Activated T-helper 1 cell treated with anti-CD3 and anti-CD28 coated beads, Interleukin-12 subunit alpha, Interleukin-12 subunit beta, Interleukin-2, Interleukin-4 antibody, amounts not matched to agents 30 ng/mL and 10 ng/mL and 1 ng/mL, durations not matched to agents 14 hours and 24 hours and 36 hours (primary cell): Measurements from ENCODE around the gene EXOC1. TPM values are rescaled to one million over a fixed set of nuclear protein-coding genes. Genes with fewer than 3 reads are reported as not detected.

Experiments used
- DNase-seq: peaks from one replicate; pipeline ENCODE4 v3.0.0; 2021; ENCODE audit warnings: low spot score
- H3K27ac Mint-ChIP-seq: one replicate; pipeline ENCODE4 v1.8.0; 2021; ENCODE audit warnings: mild to moderate bottlenecking, mixed read lengths
- H3K27me3 Mint-ChIP-seq: one replicate; pipeline ENCODE4 v1.8.0; 2022; ENCODE audit warnings: mild to moderate bottlenecking, moderate library complexity, mixed read lengths; ENCODE audit not compliant: insufficient read depth
- H3K36me3 Mint-ChIP-seq: one replicate; pipeline ENCODE4 v1.8.0; 2021; ENCODE audit warnings: low read depth, mixed read lengths
- H3K4me1 Mint-ChIP-seq: one replicate; pipeline ENCODE4 v1.8.0; 2021; ENCODE audit warnings: low read depth, mixed read lengths
- H3K4me3 Mint-ChIP-seq: one replicate; pipeline ENCODE4 v1.8.0; 2021; ENCODE audit warnings: mild to moderate bottlenecking, moderate library complexity, mixed read lengths
- H3K9me3 Mint-ChIP-seq: one replicate; pipeline ENCODE4 v1.8.0; 2021; ENCODE audit warnings: mixed read lengths
- intact Hi-C: fragments of 100-400 bp; cut with micrococcal nuclease; formaldehyde crosslinking; loops from one replicate; pipeline ENCODE4 v1.15.1; 2024
- total RNA-seq: library from RNA; stranded (reverse); gene quantifications from 2 replicates; pipeline ENCODE4 v1.2.3, GENCODE V29; 2022

Gene EXOC1
- total RNA-seq, 1 donor from 2014 or later = 18.8 TPM

DNA sequence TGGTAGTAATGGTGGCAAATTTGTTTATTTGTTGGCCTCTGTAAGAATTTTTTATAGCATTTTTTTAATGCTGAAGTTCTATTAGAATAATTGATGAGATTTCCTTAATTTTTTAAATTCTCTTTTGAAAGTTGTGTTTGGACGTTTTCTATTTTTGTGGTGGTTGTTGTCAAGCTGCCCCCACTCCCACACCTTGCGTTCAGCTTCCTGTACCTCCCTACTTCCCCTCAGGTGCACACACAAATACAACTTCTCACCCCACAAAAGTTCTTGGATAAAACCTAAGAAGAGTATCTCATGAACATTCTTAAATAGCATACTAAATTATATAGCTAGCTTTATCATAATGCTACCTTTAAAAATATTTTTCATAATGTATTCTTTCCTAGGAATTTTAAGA, 38.7 kb downstream of the EXOC1 start:
- Mint-ChIP-seq H3K4me1 (peaks cover 9% of the 10 kb centered on the region), H3K4me3 (no peak overlapping the region), H3K27ac (no peak overlapping the region), H3K9me3 (no peaks in the 10 kb centered on the region), H3K27me3 (no peaks in the 10 kb centered on the region), H3K36me3 (peaks cover 23% of the 10 kb centered on the region)
- intact Hi-C loops = no loop called here
- DNase-seq = no peak

DNA sequence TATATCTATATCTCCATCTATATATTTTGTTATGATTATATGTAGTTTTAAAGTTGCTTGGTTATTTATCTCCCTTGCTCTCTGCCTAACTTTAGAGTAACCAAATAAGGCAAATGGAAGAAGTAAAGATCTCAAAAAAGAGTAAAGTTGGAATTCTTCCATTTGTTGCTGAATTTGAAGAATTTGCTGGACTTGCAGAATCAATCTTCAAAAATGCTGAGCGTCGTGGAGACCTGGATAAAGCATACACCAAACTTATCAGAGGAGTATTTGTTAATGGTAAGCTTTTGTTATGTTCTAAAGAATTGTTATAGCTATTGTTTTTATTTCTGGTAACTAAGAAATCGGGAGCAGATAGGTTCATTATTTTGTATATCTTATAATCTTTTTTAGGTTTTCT, 43.2 kb downstream of the EXOC1 start:
- no peak overlapping the region for H3K27ac Mint-ChIP-seq
- no peaks in the 10 kb centered on the region for H3K9me3 Mint-ChIP-seq
- no peaks in the 10 kb centered on the region for H3K27me3 Mint-ChIP-seq
- peaks cover 17% of the 10 kb centered on the region for H3K36me3 Mint-ChIP-seq
- H3K4me3 Mint-ChIP-seq = no peak overlapping the region
- DNase-seq = no peak
- intact Hi-C loops = no loop called here
- peaks cover 6% of the 10 kb centered on the region for H3K4me1 Mint-ChIP-seq

DNA sequence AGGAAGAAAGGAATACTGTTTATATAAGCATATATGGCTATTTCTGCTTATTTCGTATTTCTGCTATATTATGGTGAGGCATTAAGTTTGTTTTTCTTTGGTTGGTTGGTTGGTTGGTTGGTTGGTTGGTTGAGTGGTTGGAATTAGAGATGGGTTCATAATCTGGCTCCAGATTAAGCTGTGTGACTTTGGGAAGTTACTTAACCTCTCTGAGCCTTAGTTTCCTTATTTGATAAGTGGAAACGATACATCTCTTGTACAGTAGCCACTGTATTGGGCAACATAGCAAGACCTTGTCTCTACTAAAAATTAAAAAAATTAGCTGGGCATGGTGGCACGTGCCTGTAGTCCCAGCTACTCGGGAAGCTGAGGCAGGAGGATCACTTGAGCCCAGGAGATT, 49.2 kb downstream of the EXOC1 start:
- H3K27ac Mint-ChIP-seq = no peak overlapping the region

DNA sequence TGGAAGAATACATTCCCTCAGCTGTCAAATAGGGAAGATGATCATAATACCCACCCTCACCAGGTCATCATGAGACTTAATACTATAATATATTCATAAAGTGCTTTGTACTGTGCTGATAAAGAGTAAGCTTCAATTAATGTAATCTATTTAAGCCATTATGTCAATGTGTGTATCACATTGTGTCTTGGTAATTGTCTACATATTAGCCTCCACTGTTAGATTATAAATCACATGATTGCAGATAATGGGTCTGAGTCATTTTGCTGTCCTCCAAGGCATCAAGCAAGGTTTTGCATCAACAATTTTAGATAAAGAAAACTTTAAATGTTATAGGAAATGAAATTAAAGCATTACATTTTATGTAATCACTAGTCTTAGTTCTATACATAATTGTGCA, 50.1 kb downstream of the EXOC1 start:
- H3K27me3 Mint-ChIP-seq = no peaks in the 10 kb centered on the region
- H3K4me1 Mint-ChIP-seq = peaks cover 15% of the 10 kb centered on the region
- intact Hi-C loops = no loop called here
- H3K36me3 Mint-ChIP-seq = peaks cover 20% of the 10 kb centered on the region
- H3K4me3 Mint-ChIP-seq = no peak overlapping the region
- H3K27ac Mint-ChIP-seq = no peak overlapping the region
- no peaks in the 10 kb centered on the region for H3K9me3 Mint-ChIP-seq
- DNase-seq = no peak

More for the DNA sequence above, 49.2 kb downstream of the EXOC1 start:
- H3K9me3 Mint-ChIP-seq = no peaks in the 10 kb centered on the region
- peaks cover 20% of the 10 kb centered on the region for H3K36me3 Mint-ChIP-seq
- no peak overlapping the region for H3K4me3 Mint-ChIP-seq
- DNase-seq = no peak
- H3K27me3 Mint-ChIP-seq = no peaks in the 10 kb centered on the region
- intact Hi-C loops = no loop called here
- peaks cover 14% of the 10 kb centered on the region for H3K4me1 Mint-ChIP-seq

DNA sequence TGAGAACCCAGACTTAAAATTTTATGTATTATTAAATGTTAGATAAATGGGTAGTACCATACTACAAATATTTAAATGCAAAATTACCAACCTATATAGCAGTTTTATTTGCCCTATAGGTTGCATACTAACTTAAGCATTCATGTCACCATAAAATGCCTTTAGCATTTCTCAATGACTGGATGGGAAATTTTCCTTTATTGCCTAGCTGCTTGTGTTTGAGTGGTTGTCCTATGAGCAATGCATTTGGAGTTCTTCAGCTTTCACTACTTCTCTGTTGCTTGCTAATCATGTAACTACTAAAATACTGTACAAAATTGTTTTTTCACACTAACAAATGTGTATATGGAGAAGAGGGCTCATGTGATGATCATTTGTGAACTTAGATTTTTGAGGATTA, 51.1 kb downstream of the EXOC1 start:
- Mint-ChIP-seq H3K27ac (no peak overlapping the region), H3K27me3 (no peaks in the 10 kb centered on the region), H3K36me3 (peaks cover 20% of the 10 kb centered on the region), H3K4me1 (peaks cover 15% of the 10 kb centered on the region), H3K9me3 (no peaks in the 10 kb centered on the region), H3K4me3 (no peak overlapping the region)
- intact Hi-C loops = no loop called here
- DNase-seq = no peak

DNA sequence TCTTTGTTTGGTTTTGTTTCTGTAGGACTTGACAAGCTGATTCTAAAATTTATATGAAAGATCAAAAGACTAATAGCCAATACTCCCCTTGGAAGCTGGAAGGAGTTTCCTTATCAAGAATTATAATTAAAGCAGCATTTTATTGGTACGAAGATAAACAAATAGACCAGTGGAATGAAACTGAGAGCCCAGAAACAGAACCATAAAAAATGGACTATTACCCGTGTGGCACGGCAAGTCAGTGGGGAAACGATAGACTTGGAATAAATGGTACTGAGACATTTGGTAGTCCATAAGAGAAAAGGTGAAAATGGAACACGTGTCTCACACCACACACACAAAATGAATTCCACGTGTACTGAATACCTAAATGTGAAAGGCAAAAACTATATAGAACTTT, 52.9 kb downstream of the EXOC1 start:
- no peak overlapping the region for H3K27ac Mint-ChIP-seq
- intact Hi-C loops = loop anchor here (5.0 kb wide), 1 partner anchor 396 kb away; no protein-coding TSS in a partner anchor
- peaks cover 14% of the 10 kb centered on the region for H3K36me3 Mint-ChIP-seq

DNA sequence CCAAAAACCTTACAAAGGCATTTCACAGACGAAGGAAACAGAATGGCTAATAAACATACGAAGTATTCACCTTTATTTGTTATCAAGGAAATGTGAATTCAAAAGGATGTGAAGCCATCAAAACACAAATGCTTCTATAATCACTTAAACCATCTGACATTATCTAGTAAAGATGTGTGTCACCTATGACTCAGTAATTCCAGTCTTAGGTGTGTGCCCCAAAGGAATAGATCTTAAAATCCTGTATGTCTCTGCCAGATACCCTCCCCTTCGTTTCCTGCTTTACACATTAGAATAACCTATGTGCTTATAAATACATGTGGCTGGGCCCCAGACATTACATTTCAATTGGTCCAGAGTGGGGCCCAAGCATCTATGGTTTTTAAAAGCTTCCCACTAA, 53.5 kb downstream of the EXOC1 start:
- peak overlapping the region; percentile 21 for H3K27ac Mint-ChIP-seq
- DNase-seq = no peak
- H3K4me3 Mint-ChIP-seq = no peak overlapping the region
- H3K27me3 Mint-ChIP-seq = no peaks in the 10 kb centered on the region
- peaks cover 14% of the 10 kb centered on the region for H3K36me3 Mint-ChIP-seq
- H3K4me1 Mint-ChIP-seq = peaks cover 15% of the 10 kb centered on the region
- intact Hi-C loops = loop anchor here (1.0 to 5.0 kb wide), 2 partner anchors 41 to 395 kb away; partner anchors contain the start of gene CEP135
- H3K9me3 Mint-ChIP-seq = no peaks in the 10 kb centered on the region

More for the DNA sequence above, 52.9 kb downstream of the EXOC1 start:
- no peaks in the 10 kb centered on the region for H3K27me3 Mint-ChIP-seq
- no peak for DNase-seq
- peaks cover 15% of the 10 kb centered on the region for H3K4me1 Mint-ChIP-seq
- no peak overlapping the region for H3K4me3 Mint-ChIP-seq
- no peaks in the 10 kb centered on the region for H3K9me3 Mint-ChIP-seq

DNA sequence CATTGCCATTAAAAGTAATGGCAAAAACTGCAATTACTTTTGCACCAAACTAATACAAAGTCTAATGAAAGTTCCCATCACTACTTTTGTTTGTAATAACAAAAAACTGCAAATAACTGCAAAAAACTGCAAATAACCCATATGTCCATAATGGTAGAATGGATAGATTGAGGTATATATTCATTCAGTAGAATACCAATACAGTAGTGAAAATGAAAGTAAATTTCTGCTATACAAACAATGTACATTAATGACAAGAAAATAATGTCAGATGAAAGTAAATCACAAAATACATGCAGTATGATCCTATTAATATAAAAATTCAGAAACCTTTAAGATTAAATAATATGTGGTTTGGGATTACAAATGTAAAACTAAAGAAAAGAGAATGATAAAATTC, 54.0 kb downstream of the EXOC1 start:
- no peak overlapping the region for H3K4me3 Mint-ChIP-seq
- intact Hi-C loops = loop anchor here (1.0 to 5.0 kb wide), 2 partner anchors 41 to 395 kb away; partner anchors contain the start of gene CEP135
- no peaks in the 10 kb centered on the region for H3K9me3 Mint-ChIP-seq
- DNase-seq = no peak
- H3K27ac Mint-ChIP-seq = peak overlapping the region; percentile 25
- peaks cover 11% of the 10 kb centered on the region for H3K36me3 Mint-ChIP-seq
- H3K4me1 Mint-ChIP-seq = peaks cover 15% of the 10 kb centered on the region
- H3K27me3 Mint-ChIP-seq = no peaks in the 10 kb centered on the region

DNA sequence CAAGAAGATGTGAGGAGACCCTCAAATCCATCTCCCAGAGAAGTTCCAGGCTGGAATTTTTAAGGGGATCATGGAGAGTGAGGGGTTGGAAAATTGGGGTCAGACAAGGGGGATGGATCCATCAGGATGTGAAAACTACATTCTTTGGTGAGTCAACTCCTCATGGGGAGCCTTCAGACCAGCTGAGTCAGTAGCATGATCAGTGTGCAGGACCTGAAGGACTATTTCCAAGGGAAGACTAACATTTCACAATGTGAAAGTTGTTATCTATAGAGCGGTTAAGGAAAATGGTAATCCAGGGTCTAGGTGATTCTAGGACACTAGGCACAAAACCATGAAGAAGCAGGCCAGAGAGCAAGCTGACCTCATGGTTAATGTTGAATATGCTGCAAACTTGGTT, 56.7 kb downstream of the EXOC1 start:
- Mint-ChIP-seq H3K27me3 (peaks cover 3% of the 10 kb centered on the region), H3K4me1 (peaks cover 15% of the 10 kb centered on the region), H3K36me3 (peaks cover 5% of the 10 kb centered on the region), H3K27ac (no peak overlapping the region), H3K9me3 (peaks cover 3% of the 10 kb centered on the region), H3K4me3 (no peak overlapping the region)
- no peak for DNase-seq
- intact Hi-C loops = no loop called here

DNA sequence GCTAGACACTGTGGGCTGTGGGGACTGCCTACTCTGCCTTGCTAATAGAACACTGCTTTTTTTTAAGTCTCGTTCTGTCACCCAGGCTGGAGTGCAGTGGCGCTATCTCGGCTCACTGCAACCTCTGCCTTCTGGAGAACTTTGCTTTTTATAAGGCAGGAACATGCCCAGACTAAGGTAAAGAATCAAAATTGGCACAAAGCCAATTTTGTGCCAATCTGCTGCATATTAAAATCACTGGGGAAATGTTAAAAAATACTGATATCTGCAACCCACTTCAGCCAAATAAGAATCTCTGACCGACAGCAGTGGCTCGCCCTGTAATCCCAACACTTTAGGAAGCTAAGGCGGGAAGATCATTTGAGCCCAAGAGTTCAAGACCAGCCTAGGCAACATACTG, 58.8 kb downstream of the EXOC1 start:
- no peak for DNase-seq
- H3K4me1 Mint-ChIP-seq = peaks cover 5% of the 10 kb centered on the region
- peaks cover 3% of the 10 kb centered on the region for H3K27me3 Mint-ChIP-seq
- H3K9me3 Mint-ChIP-seq = peaks cover 3% of the 10 kb centered on the region
- no peak overlapping the region for H3K27ac Mint-ChIP-seq
- intact Hi-C loops = no loop called here
- H3K36me3 Mint-ChIP-seq = no peaks in the 10 kb centered on the region
- no peak overlapping the region for H3K4me3 Mint-ChIP-seq

DNA sequence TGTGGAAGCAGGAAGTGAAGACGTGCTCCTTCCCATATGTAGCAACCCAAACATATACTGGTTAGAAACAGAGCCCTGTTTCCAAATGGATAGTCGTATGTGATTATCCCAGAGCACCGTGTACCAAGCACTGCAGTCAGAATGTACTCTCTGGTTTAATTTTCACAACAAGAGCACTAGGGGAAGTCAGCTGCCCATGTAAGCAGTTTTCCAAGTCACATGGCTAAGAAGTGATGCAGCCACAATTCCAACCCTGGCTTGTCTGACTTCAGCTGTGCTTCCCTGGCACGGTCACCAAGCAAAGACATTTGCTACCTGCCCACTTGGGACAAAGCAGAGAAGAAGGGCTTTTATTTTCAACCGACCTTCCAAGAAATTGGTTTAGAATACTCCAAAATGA, 67.1 kb downstream of the EXOC1 start:
- H3K9me3 Mint-ChIP-seq = no peaks in the 10 kb centered on the region
- no peak overlapping the region for H3K27ac Mint-ChIP-seq
- no peaks in the 10 kb centered on the region for H3K36me3 Mint-ChIP-seq
- H3K4me3 Mint-ChIP-seq = no peak overlapping the region
- H3K27me3 Mint-ChIP-seq = no peaks in the 10 kb centered on the region
- intact Hi-C loops = no loop called here
- no peaks in the 10 kb centered on the region for H3K4me1 Mint-ChIP-seq
- no peak for DNase-seq

DNA sequence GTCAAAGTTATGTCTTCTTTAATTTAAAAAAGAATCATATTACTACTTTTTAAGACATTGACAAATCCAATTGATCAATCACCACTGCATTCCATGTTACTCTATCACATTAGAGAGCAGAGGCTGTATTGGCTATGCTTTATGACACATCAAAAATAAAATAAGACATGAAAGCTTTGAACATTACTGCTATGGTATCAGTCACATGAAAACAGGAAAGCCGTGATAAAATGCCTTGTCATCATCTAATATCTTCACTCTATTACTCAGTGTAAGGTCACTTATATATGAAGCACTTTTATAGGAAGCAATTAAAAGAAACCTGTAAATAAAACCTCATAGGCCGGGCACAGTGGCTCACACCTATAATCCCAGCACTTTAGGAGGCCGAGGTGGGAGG, 67.6 kb downstream of the EXOC1 start:
- Mint-ChIP-seq H3K4me3 (no peak overlapping the region), H3K9me3 (no peaks in the 10 kb centered on the region), H3K27me3 (no peaks in the 10 kb centered on the region), H3K36me3 (no peaks in the 10 kb centered on the region), H3K4me1 (no peaks in the 10 kb centered on the region), H3K27ac (no peak overlapping the region)
- intact Hi-C loops = no loop called here
- no peak for DNase-seq

DNA sequence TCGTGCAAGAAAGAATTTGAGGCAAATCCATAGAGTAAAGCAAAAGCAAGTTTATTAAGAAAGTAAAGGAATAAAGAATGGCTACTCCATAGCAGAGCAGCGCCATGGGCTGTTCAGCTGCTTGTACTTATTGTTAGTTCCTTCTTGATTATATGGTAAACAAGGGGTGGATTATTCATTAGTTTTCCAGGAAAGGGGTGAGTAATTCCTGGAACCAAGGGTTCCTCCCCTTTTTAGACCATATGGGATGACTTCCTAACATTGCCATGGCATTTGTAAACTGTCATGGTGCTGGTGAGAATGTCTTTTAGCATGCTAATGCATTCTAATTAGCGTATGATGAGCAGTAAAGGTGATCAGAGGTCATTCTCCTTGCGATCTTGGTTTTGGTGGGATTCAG, 71.8 kb downstream of the EXOC1 start:
- Mint-ChIP-seq H3K27ac (no peak overlapping the region), H3K36me3 (no peaks in the 10 kb centered on the region), H3K4me3 (no peak overlapping the region), H3K4me1 (no peaks in the 10 kb centered on the region), H3K9me3 (no peaks in the 10 kb centered on the region), H3K27me3 (no peaks in the 10 kb centered on the region)
- no peak for DNase-seq
- intact Hi-C loops = no loop called here

DNA sequence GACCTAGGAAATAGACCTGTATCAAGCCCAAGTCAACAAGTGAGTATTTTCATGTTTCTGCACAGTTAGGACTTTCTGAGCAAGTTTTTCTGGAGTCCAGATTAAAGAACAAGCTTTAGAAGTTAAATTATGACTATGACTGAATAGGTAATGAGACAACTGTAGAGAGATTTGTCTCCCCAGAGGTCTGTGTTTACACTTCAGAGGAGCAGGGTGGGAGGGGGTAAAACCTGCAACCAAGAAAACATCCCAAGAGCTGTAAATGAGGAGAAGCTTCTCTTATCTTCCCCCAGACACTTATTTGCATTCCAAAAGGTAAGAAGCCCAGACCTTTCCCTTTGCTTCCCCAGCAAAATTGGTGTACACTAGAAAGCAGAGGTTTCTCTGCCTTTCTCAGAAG, 73.2 kb downstream of the EXOC1 start:
- Mint-ChIP-seq H3K4me3 (no peak overlapping the region), H3K27ac (no peak overlapping the region), H3K36me3 (no peaks in the 10 kb centered on the region), H3K9me3 (no peaks in the 10 kb centered on the region), H3K4me1 (no peaks in the 10 kb centered on the region), H3K27me3 (no peaks in the 10 kb centered on the region)
- intact Hi-C loops = no loop called here
- no peak for DNase-seq
